Measurements from ENCODE around the gene MTCL1.

The MTCL1 gene

GRCh38 chr18:8699948-8700347, 5.4 kb upstream of the MTCL1 start:
- no peaks in the 10 kb centered on the region for H3K36me3 Mint-ChIP-seq (ENCODE audit: low read depth)
- H3K4me1 Mint-ChIP-seq (ENCODE audit: low read depth), result peaks cover 7% of the 10 kb centered on the region
- no peak overlapping the region for H3K27ac Mint-ChIP-seq
- H3K27me3 Mint-ChIP-seq (ENCODE audit: low read depth), result peaks cover 51% of the 10 kb centered on the region
- no peak overlapping the region for H3K4me3 Mint-ChIP-seq
- H3K9me3 Mint-ChIP-seq, result no peaks in the 10 kb centered on the region

GRCh38 chr18:8701546-8702118, 3.7 kb upstream of the MTCL1 start:
- Mint-ChIP-seq H3K9me3 (no peaks in the 10 kb centered on the region), H3K27me3 (ENCODE audit: low read depth) (peaks cover 46% of the 10 kb centered on the region), H3K4me3 (no peak overlapping the region), H3K27ac (no peak overlapping the region), H3K4me1 (ENCODE audit: low read depth) (peaks cover 8% of the 10 kb centered on the region), H3K36me3 (ENCODE audit: low read depth) (no peaks in the 10 kb centered on the region)

- no peak overlapping the region for H3K4me3 Mint-ChIP-seq
- H3K4me1 Mint-ChIP-seq (ENCODE audit: low read depth), result peaks cover 11% of the 10 kb centered on the region
- H3K27ac Mint-ChIP-seq, result no peak overlapping the region
- peaks cover 56% of the 10 kb centered on the region for H3K27me3 Mint-ChIP-seq (ENCODE audit: low read depth)
- peaks cover 3% of the 10 kb centered on the region for H3K36me3 Mint-ChIP-seq (ENCODE audit: low read depth)
- H3K9me3 Mint-ChIP-seq, result no peaks in the 10 kb centered on the region
Observed at GRCh38 chr18:8702668-8703067, 2.7 kb upstream of the MTCL1 start.

GRCh38 chr18:8703092-8703709, 2.2 kb upstream of the MTCL1 start:
- Mint-ChIP-seq H3K27me3 (ENCODE audit: low read depth) (peaks cover 62% of the 10 kb centered on the region), H3K36me3 (ENCODE audit: low read depth) (peaks cover 3% of the 10 kb centered on the region), H3K9me3 (no peaks in the 10 kb centered on the region), H3K27ac (no peak overlapping the region), H3K4me1 (ENCODE audit: low read depth) (peaks cover 11% of the 10 kb centered on the region), H3K4me3 (peak overlapping the region; percentile 31)

GRCh38 chr18:8703781-8704301, 1.5 kb upstream of the MTCL1 start:
- H3K9me3 Mint-ChIP-seq, result no peaks in the 10 kb centered on the region

GRCh38 chr18:8704361-8705237, 757 bp upstream of the MTCL1 start:
- H3K9me3 Mint-ChIP-seq, result no peaks in the 10 kb centered on the region
- peaks cover 11% of the 10 kb centered on the region for H3K4me1 Mint-ChIP-seq (ENCODE audit: low read depth)
- H3K4me3 Mint-ChIP-seq, result peak overlapping the region; percentile 88
- peaks cover 74% of the 10 kb centered on the region for H3K27me3 Mint-ChIP-seq (ENCODE audit: low read depth)
- peaks cover 3% of the 10 kb centered on the region for H3K36me3 Mint-ChIP-seq (ENCODE audit: low read depth)
- H3K27ac Mint-ChIP-seq, result no peak overlapping the region

More at GRCh38 chr18:8703781-8704301, 1.5 kb upstream of the MTCL1 start:
- Mint-ChIP-seq H3K4me1 (ENCODE audit: low read depth) (peaks cover 11% of the 10 kb centered on the region), H3K36me3 (ENCODE audit: low read depth) (peaks cover 3% of the 10 kb centered on the region), H3K4me3 (peak overlapping the region; percentile 88), H3K27me3 (ENCODE audit: low read depth) (peaks cover 68% of the 10 kb centered on the region), H3K27ac (no peak overlapping the region)

GRCh38 chr18:8705961-8706790, 820 bp downstream of the MTCL1 start:
- H3K27me3 Mint-ChIP-seq (ENCODE audit: low read depth), result peaks cover 70% of the 10 kb centered on the region
- H3K36me3 Mint-ChIP-seq (ENCODE audit: low read depth), result peaks cover 3% of the 10 kb centered on the region
- H3K4me1 Mint-ChIP-seq (ENCODE audit: low read depth), result peaks cover 11% of the 10 kb centered on the region
- H3K9me3 Mint-ChIP-seq, result no peaks in the 10 kb centered on the region
- H3K4me3 Mint-ChIP-seq, result no peak overlapping the region
- H3K27ac Mint-ChIP-seq, result no peak overlapping the region

GRCh38 chr18:8706791-8707555, 1.6 kb downstream of the MTCL1 start:
- peaks cover 3% of the 10 kb centered on the region for H3K36me3 Mint-ChIP-seq (ENCODE audit: low read depth)
- H3K27me3 Mint-ChIP-seq (ENCODE audit: low read depth), result peaks cover 62% of the 10 kb centered on the region
- no peaks in the 10 kb centered on the region for H3K9me3 Mint-ChIP-seq
- peak overlapping the region; percentile 82 for H3K4me3 Mint-ChIP-seq
- H3K4me1 Mint-ChIP-seq (ENCODE audit: low read depth), result peaks cover 11% of the 10 kb centered on the region
- peak overlapping the region; percentile 65 for H3K27ac Mint-ChIP-seq

GRCh38 chr18:8707556-8708300, 2.4 kb downstream of the MTCL1 start:
- Mint-ChIP-seq H3K36me3 (ENCODE audit: low read depth) (peaks cover 3% of the 10 kb centered on the region), H3K4me3 (no peak overlapping the region), H3K27me3 (ENCODE audit: low read depth) (peaks cover 59% of the 10 kb centered on the region), H3K9me3 (no peaks in the 10 kb centered on the region), H3K4me1 (ENCODE audit: low read depth) (peaks cover 11% of the 10 kb centered on the region), H3K27ac (no peak overlapping the region)

GRCh38 chr18:8708670-8709069, 3.3 kb downstream of the MTCL1 start:
- H3K36me3 Mint-ChIP-seq (ENCODE audit: low read depth), result peaks cover 3% of the 10 kb centered on the region
- no peak overlapping the region for H3K27ac Mint-ChIP-seq
- H3K4me1 Mint-ChIP-seq (ENCODE audit: low read depth), result peaks cover 11% of the 10 kb centered on the region
- peaks cover 51% of the 10 kb centered on the region for H3K27me3 Mint-ChIP-seq (ENCODE audit: low read depth)
- H3K4me3 Mint-ChIP-seq, result no peak overlapping the region
- no peaks in the 10 kb centered on the region for H3K9me3 Mint-ChIP-seq

- H3K27ac Mint-ChIP-seq, result no peak overlapping the region
- peaks cover 6% of the 10 kb centered on the region for H3K4me1 Mint-ChIP-seq (ENCODE audit: low read depth)
- no peak overlapping the region for H3K4me3 Mint-ChIP-seq
- peaks cover 50% of the 10 kb centered on the region for H3K27me3 Mint-ChIP-seq (ENCODE audit: low read depth)
- H3K9me3 Mint-ChIP-seq, result no peaks in the 10 kb centered on the region
- H3K36me3 Mint-ChIP-seq (ENCODE audit: low read depth), result peaks cover 3% of the 10 kb centered on the region
Observed at GRCh38 chr18:8709248-8710059, 4.1 kb downstream of the MTCL1 start.

GRCh38 chr18:8711736-8712135, 6.4 kb downstream of the MTCL1 start:
- Mint-ChIP-seq H3K9me3 (no peaks in the 10 kb centered on the region), H3K27ac (no peak overlapping the region), H3K27me3 (ENCODE audit: low read depth) (peaks cover 55% of the 10 kb centered on the region), H3K4me3 (no peak overlapping the region), H3K36me3 (ENCODE audit: low read depth) (peaks cover 2% of the 10 kb centered on the region), H3K4me1 (ENCODE audit: low read depth) (peaks cover 2% of the 10 kb centered on the region)
